Muscle layer of duodenum (tissue), 2 donors: ENCODE measurements around the gene IL4I1.
A peak's percentile ranks its signal among the peaks of the same experiment; 100 is the strongest.

Experiments
- H3K27ac ChIP-seq: one replicate; pipeline ENCODE4 v1.7.0; 2013; ENCODE audit warnings: mild to moderate bottlenecking, low read length
- H3K27me3 ChIP-seq: one replicate; pipeline ENCODE4 v1.7.0; 2013; ENCODE audit warnings: low read depth, mild to moderate bottlenecking, control low read depth, low read length
- H3K36me3 ChIP-seq, 2 donors: one replicate each; pipeline ENCODE4 v1.7.0; 2013; ENCODE audit warnings: low read length in 2 of 2, control low read depth in 1 of 2, mild to moderate bottlenecking in 1 of 2; ENCODE audit not compliant: insufficient read depth in 2 of 2, control insufficient read depth in 1 of 2
- H3K4me1 ChIP-seq, 2 donors: one replicate each; pipeline ENCODE4 v1.7.0; 2013; ENCODE audit warnings: low read length in 2 of 2, mild to moderate bottlenecking in 2 of 2, control low read depth in 1 of 2, moderate library complexity in 1 of 2; ENCODE audit not compliant: insufficient read depth in 2 of 2, control insufficient read depth in 1 of 2
- H3K4me3 ChIP-seq, 2 donors: one replicate each; pipeline ENCODE4 v1.7.0; 2013; ENCODE audit warnings: low read length in 2 of 2, low read depth in 1 of 2, mild to moderate bottlenecking in 1 of 2
- H3K9me3 ChIP-seq, 2 donors: one replicate each; pipeline ENCODE4 v1.7.0; 2013; ENCODE audit warnings: low read length in 2 of 2, control low read depth in 1 of 2, mild to moderate bottlenecking in 1 of 2; ENCODE audit not compliant: control insufficient read depth in 1 of 2
- donor health status: healthy.

IL4I1 gene

DNA sequence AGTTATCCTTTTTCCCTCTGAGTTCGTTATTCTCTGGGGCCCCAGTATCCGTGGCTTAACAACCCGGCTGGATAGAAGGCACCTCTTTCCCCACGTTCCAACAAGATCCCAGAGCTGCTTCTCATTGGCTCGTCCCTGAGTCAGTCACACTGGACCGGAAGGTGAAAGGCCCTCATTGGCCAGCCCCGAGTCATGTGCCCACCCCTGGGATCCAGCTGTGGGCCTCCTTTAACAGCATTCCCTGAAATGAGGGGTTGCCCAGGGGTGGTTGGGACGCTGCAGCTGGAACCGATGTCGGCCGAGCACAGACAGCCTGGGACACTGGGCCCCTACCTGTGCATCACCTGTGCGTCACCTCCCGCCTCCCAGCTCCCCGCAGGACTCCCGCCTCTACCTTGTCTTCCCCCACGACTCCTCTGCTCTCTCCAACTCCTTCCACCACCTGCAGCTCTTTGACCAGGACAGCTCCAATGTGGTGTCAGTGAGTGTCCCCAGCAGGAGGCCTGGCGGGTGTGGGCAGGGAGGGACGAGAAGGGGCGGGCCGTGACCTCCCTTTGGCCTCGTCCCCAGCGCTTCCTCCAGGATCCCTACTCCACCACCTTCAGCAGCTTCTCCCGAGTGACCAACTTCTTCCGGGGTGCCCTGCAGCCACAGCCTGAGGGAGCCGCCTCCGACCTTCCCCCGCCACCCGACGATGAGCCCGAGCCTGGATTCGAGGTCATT, 14.9 kb downstream of the IL4I1 start:
- Histone ChIP-seq H3K27ac (no peak overlapping the region), H3K36me3 (peaks cover 48 to 74% of the 10 kb centered on the region in 2 donors), H3K4me3 (no peak overlapping the region), H3K9me3 (no peaks in the 10 kb centered on the region), H3K27me3 (no peaks in the 10 kb centered on the region), H3K4me1 (peaks cover 6 to 13% of the 10 kb centered on the region in 2 donors)

DNA sequence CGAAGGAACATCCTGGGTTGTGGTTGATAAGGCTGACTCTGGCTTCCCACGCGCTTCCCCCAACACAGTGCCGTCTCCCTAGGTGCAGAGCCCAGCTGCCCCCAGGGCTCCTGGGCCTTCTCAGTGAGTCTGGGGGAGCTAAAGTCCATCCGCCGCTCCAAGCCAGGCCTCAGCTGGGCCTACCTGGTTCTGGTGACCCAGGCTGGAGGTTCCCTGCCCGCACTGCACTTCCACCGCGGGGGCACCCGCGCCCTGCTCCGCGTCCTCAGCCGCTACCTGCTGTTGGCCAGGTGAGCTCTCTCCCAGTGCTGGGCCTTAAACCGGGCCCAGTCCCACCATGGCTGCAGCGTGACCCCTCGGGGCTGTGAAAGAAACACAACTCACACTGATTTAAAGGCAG, 15.5 kb downstream of the IL4I1 start:
- Histone ChIP-seq H3K9me3 (no peaks in the 10 kb centered on the region), H3K4me1 (peaks cover 6 to 13% of the 10 kb centered on the region in 2 donors), H3K36me3 (peaks cover 48 to 76% of the 10 kb centered on the region in 2 donors), H3K27me3 (no peaks in the 10 kb centered on the region), H3K27ac (no peak overlapping the region), H3K4me3 (no peak overlapping the region)

DNA sequence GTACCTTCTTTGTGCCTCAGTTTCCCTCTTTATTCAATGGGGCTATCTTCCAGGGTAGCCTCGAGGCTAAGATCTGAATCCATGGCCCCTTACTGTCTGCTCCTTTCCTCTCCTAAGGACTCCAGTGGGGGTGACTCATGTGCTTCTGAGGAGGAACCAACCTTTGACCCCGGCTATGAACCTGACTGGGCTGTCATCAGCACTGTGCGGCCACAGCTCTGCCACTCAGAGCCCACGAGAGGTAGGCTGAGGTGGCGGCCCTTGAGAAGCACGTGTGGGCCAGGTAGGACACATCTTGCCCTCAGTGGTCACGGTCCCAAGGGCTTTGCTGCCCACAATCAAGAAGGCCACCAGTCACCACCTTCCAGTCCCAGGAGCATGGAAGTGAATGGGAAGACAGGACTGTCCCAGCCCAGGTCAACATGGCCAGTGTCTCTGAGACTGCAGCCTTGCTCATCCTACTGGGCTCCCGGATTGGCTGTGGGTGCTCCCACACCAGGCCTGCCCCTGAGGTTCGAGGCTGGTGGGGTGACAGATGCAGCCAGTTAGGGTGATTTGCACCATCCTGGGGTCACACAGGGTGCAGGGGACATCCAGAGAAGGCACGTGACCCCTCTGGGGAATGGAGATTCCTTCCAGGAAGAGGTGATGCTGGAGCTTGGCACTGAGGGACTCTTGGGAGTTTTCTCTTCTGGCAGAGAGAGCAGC, 16.4 kb downstream of the IL4I1 start:
- H3K36me3 ChIP-seq = peaks cover 48 to 74% of the 10 kb centered on the region in 2 donors
- H3K9me3 ChIP-seq = no peaks in the 10 kb centered on the region
- H3K27ac ChIP-seq = no peak overlapping the region

DNA sequence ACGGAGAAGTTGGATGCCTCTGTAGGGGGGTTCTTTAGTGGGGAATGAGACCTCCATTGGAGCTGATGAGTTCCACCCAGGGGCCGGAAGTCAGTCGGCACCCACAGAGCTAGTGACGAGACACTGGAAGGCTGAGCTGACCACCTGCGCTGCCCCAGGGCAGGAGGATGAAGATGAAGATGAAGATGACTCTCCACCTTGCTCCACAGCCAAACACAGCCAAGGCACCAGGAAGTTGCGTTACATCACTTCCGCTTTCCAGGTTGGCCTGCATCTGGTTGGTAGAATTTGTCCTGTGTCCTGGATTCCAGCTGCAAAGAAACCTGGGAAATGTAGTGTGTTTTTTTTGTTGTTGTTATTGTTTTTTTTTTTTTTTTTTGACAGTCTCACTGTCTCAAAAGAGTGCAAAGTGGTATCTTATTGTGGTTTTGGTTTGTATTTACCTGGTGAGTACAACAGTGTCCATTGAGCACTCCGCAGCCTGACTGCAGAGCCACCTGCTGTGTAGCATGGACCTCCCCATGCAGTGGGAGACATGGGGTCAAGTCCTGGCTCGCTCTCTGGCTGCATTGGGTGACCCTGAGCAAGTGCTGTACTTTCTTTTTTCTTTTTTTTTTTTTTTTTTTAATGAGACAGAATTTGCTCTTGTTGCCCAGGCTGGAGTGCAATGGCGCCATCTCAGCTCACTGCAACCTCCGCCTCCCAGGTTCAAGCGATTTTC, 17.3 kb downstream of the IL4I1 start:
- Histone ChIP-seq H3K9me3 (no peaks in the 10 kb centered on the region), H3K27ac (no peak overlapping the region), H3K36me3 (peaks cover 41 to 67% of the 10 kb centered on the region in 2 donors), H3K27me3 (no peaks in the 10 kb centered on the region), H3K4me1 (peaks cover 10 to 28% of the 10 kb centered on the region in 2 donors), H3K4me3 (no peak overlapping the region)

More for the DNA sequence above, 16.4 kb downstream of the IL4I1 start:
- peaks cover 10 to 19% of the 10 kb centered on the region in 2 donors for H3K4me1 ChIP-seq
- H3K4me3 ChIP-seq = no peak overlapping the region
- H3K27me3 ChIP-seq = no peaks in the 10 kb centered on the region

DNA sequence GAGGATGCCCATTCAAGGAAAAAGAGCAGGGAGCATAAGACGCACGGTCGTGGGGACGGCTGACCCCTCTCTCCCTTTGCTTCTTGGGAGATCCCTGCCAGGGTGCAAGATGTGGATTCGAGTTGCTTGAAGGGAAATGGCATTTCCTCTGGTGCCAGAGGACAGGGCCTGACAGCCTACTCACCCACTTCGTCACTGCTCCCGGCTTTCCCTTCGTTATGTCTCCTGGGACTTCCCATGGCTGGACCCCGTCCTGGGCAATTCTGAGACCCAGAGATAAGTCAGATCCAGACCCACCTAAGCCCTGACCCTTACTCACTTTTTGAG, 18.0 kb downstream of the IL4I1 start:
- H3K4me3 ChIP-seq = peak overlapping the region; percentile 92 to 93
- no peaks in the 10 kb centered on the region for H3K9me3 ChIP-seq
- H3K27me3 ChIP-seq = no peaks in the 10 kb centered on the region
- peaks cover 40 to 60% of the 10 kb centered on the region in 2 donors for H3K36me3 ChIP-seq
- peak overlapping the region; percentile 99 for H3K27ac ChIP-seq
- H3K4me1 ChIP-seq = peaks cover 10 to 29% of the 10 kb centered on the region in 2 donors

DNA sequence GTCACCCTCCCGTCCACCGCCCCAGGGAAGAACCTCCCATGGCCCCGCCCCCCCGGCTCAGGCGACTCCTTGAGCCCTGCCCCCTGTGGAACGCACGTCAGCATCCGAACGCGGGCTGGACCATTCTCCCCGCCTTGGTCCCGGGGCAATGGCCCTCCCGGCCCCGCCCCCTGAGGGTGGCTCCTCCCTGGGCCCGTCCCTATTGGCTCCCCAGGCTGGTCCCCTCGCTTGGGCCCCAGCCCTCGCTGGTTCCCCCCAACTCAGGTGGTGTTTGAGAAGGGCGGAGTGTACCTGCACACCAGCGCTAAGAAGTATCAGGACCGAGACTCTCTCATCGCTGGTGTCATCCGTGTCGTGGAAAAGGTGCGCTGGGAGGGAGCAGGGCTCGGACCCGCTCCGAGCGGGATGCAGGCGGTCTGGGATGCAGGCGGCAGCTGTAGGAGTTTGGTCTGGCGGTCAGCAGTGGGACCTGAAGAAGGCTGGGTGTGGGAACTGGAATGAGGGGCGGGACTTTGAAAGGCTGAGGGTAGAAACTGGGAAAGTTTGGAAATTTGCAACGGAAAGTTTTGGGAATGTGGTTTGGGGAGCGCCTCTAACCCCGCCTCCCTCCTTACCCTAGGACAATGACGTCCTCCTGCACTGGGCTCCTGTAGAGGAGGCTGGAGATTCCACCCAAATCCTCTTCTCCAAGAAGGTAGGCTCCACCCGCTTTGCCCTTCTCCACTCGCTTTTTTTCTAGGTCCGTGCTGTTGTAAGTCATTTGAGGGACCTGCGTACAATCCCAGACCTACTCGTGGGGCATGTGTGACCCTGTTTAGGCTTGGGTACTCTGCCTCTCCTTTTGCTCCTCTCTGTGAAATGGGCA, 18.6 kb downstream of the IL4I1 start:
- Histone ChIP-seq H3K27ac (peak overlapping the region; percentile 99), H3K36me3 (peaks cover 34 to 54% of the 10 kb centered on the region in 2 donors), H3K4me1 (peaks cover 10 to 29% of the 10 kb centered on the region in 2 donors), H3K4me3 (peak overlapping the region; percentile 92 to 93), H3K9me3 (no peaks in the 10 kb centered on the region), H3K27me3 (no peaks in the 10 kb centered on the region)

DNA sequence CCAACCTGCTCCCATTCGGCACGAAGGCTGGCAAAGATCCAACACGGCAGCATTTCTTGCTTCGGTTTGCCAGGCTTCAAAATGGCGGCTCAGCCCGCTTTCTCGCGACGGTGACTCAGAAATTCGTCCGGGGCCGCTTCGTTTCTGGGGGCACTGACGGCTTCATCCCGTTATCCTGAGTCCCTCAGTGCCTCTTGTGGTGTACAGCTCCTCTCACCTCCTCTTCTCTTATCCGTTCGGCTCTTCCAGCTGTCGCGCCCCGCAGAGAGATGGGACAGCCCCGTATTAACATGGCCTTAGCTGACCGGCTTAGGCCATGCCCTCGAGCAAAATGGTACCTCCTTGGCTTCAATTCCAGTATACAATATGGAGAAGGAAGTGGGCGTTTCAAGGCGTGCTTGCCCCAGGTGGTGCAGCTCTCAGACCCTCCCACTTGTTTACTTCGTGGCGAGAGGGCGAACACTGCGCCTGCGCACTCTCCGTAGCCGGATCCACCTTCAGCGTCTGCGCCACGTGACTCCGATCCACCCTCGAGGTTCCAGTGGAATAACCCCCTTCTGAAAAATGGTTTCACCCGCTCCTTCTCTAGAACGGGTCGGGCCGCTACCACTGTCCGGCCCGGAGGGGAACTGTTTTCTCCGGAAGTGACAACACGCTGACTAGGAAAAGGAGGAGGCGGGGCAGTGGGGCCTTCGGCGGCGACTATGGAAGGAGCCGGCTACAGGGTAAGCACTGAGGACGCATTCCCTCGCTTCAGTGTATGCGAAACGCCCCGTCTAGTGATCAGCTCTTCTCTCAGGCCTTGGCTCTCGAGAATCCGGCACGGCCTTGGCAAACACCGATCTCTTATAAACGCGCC, 19.4 kb downstream of the IL4I1 start, which contains the start of the genes AKT1S1 and TBC1D17:
Gene AKT1S1, minus strand, starts transcription at position 336 of the 859 bp plus-strand sequence. CDS start 4,060 bp downstream, outside the sequence.
Gene TBC1D17, plus strand, starts transcription at position 683 of the 859 bp plus-strand sequence. Its CDS starts 22 bp downstream, at position 705.
- no peaks in the 10 kb centered on the region for H3K27me3 ChIP-seq
- peaks cover 10 to 29% of the 10 kb centered on the region in 2 donors for H3K4me1 ChIP-seq
- H3K4me3 ChIP-seq = peak within 1 kb of the TSS; percentile 92 to 93
- H3K9me3 ChIP-seq = no peaks in the 10 kb centered on the region
- peaks cover 26 to 46% of the 10 kb centered on the region in 2 donors for H3K36me3 ChIP-seq
- peak within 1 kb of the TSS; percentile 99 for H3K27ac ChIP-seq

DNA sequence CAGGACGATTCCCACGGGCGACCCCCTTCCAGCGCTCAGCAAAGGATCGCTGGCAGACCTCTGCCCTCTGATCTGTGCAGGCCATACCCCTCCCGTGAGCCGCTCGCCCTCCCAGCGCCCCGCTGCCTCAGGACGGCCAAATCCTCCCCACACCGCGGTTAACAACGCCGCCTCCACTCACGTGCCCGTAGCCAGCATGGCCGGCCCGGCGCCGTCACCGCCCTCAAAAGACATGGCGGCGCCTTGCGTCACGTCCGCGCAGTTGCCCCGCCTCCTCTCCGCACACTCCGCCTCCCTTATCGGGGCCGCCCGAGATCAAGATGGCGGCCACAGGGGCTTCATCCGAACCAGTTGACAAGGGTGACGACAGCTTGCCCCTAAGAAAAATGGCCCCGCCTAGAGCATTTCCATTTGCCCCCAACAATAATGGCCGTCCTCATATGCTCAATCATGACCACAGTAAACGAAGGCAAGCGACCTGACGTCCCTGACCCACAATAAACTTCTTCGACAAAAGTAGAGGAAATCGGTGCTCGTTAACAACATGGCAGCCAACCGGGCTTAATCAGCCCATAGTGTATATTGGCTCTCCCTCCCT, 20.2 kb downstream of the IL4I1 start:
- H3K36me3 ChIP-seq = peaks cover 19 to 38% of the 10 kb centered on the region in 2 donors
- no peaks in the 10 kb centered on the region for H3K9me3 ChIP-seq
- H3K27me3 ChIP-seq = no peaks in the 10 kb centered on the region
- peaks cover 10 to 29% of the 10 kb centered on the region in 2 donors for H3K4me1 ChIP-seq
- peak overlapping the region; percentile 92 to 93 for H3K4me3 ChIP-seq
- H3K27ac ChIP-seq = peak overlapping the region; percentile 99

DNA sequence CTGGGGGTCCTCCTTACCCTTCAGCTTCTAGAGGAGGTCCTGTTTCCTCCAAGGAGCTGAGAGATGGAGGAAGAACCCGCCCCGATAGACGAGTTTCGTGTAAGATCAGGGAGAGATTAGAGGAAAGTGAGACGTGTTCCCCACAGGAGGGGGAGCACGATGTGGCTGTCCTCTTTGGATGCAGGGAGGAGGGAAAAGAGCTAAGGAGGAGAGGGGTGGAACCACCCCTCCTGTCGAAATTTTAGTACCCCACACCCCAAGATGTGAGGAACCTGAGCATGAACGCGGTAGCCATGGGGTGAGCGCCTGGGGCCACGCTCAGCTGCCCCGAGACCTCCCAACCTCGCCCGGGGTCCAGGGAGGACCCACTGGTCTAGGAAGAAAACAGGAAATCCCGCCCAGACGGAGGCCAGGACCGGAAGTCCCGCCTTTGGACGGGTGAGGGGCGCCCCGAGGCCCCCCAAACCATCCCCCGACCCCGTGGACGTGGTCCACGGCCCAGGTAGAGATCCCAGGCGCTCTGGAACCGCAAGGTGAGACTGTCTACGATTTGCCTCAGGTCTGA, 20.7 kb downstream of the IL4I1 start:
- Histone ChIP-seq H3K4me3 (peak overlapping the region; percentile 92 to 93), H3K9me3 (no peaks in the 10 kb centered on the region), H3K27ac (peak overlapping the region; percentile 99), H3K4me1 (peaks cover 10 to 30% of the 10 kb centered on the region in 2 donors), H3K27me3 (no peaks in the 10 kb centered on the region), H3K36me3 (peaks cover 13 to 33% of the 10 kb centered on the region in 2 donors)
